Motor neuron (in vitro differentiated cells): Measurements from ENCODE around the gene CNTN2. TPM values are rescaled to one million over a fixed set of nuclear protein-coding genes. Genes with fewer than 3 reads are reported as not detected.

Source experiments
- ATAC-seq, 8 experiments: fragments of 200-7000 bp; cut with Tn5 transposase; replicated peaks in 6 of 8; 2 replicates each; pipeline ENCODE4 v1.8.0; 2021; ENCODE audit warnings: mild to moderate bottlenecking in 8 of 8, moderate library complexity in 8 of 8
- H3K27ac ChIP-seq, 2 donors: fragments of 250-450 bp; sonication (Bioruptor Pico); 2 replicates each; pipeline ENCODE4 v1.9.0; 2021; ENCODE audit warnings: antibody characterized with exemption in 2 of 2, mild to moderate bottlenecking in 2 of 2, moderate library complexity in 1 of 2
- H3K4me1 ChIP-seq, 2 donors: fragments of 250-450 bp; sonication (Bioruptor Pico); replicated peaks in 1 of 2; 2 replicates each; pipeline ENCODE4 v1.6.1; 2021; ENCODE audit warnings: antibody characterized with exemption in 2 of 2, mild to moderate bottlenecking in 2 of 2, moderate library complexity in 1 of 2
- H3K4me3 ChIP-seq, 5 donors: fragments of 250-450 bp; sonication (Bioruptor Pico); 2 replicates each; pipeline ENCODE4 v1.9.0; 2021; ENCODE audit warnings: antibody characterized with exemption in 5 of 5, mild to moderate bottlenecking in 5 of 5, moderate library complexity in 4 of 5
- WGBS, 10 experiments: fragments of 450-650 bp; shearing (Covaris generic); methylation state at CpG; one replicate each; pipeline ENCODE4 v1.0.0; 2022; 5-methylcytosine and 5-hydroxymethylcytosine counted together
- in situ Hi-C, 9 experiments: fragments of 400-800 bp; cut with MboI; loops; one replicate each; pipeline ENCODE4 v1.15.0; 2021; ENCODE audit warnings: low sequenced_read_pairs in 9 of 9, low pct_unique_long_range_greater_than_20kb in 2 of 9; ENCODE audit not compliant: unreplicated experiment in 9 of 9
- total RNA-seq, 8 experiments: library from RNA; unstranded; fragments of 300-600 nt; gene quantifications; 2 replicates each; pipeline versions ENCODE4 v1.2.3 to v1.2.4, GENCODE V29; 2022

Gene CNTN2
- total RNA-seq, 8 experiments from 2014 or later, result 1.1 to 61.9 (median 14.8) TPM

DNA sequence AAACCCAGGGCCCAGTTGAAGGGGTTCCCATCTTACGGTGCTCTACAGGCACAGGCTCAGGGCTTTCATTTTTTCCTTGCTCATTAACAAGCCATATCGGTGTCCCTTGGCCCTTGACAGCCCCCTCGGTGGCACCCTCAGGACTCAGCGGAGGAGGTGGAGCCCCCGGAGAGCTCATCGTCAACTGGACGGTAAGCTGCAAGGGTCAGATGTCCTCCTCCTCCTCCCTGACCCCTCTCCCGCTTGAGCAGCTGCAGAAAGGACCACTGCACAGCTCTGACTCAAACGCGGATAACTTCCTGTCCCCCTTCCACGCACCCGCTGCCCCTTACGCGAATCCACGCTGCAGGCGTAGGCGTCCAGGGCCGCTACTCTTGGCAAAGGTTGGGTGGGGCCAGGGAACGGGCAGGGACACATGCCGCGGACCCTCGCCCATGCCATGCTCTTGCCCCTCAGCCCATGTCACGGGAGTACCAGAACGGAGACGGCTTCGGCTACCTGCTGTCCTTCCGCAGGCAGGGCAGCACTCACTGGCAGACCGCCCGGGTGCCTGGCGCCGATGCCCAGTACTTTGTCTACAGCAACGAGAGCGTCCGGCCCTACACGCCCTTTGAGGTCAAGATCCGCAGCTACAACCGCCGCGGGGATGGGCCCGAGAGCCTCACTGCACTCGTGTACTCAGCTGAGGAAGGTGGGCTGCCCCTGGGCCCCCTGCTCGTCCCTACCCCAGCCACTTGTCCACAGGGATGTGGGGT lies 26.5 kb downstream of the CNTN2 start:
- ATAC-seq, result no peak
- 65 to 98% (median 79%) methylated on average over 4 to 28 of the region's 42 CpGs; no CpG with 5 or more reads in 4 of the 10 experiments for WGBS, 10 experiments
- Histone ChIP-seq H3K27ac (no peak overlapping the region), H3K4me1 (no peaks in the 10 kb centered on the region), H3K4me3 (no peak overlapping the region)
- in situ Hi-C loops, result loop anchor here in 4 of 9 experiments (10.0 to 25.0 kb wide), 3 partner anchors 75 to 107 kb away; no protein-coding TSS in a partner anchor

DNA sequence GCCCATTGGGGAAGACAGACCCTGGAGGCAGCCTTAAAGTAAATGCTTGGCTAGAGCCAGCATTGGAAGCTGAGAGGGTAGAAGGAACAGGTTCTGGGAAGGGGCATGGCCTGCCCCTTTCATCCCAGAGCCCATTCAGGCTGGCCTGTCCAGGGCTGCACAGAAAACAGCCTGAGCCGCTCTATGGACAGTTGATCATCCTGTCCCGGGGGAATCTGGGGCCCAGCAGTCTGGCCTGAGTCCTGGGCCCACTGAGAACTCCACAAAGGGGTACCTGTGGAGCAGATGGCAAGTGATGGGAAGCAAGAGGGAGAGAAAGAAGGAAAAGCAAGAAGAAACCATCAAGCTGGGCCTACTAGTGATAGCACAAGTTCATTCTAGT lies 28.0 kb downstream of the CNTN2 start:
- in situ Hi-C loops, result loop anchor here in 1 of 9 experiments (25.0 kb wide), 1 partner anchor 109 kb away; no protein-coding TSS in a partner anchor
- Histone ChIP-seq H3K4me1 (no peaks in the 10 kb centered on the region), H3K4me3 (no peak overlapping the region), H3K27ac (no peak overlapping the region)
- ATAC-seq, result no peak
- WGBS, 10 experiments, result 64 to 100% (median 97%) methylated on average over 1 to 2 of the region's 2 CpGs; no CpG with 5 or more reads in 4 of the 10 experiments

DNA sequence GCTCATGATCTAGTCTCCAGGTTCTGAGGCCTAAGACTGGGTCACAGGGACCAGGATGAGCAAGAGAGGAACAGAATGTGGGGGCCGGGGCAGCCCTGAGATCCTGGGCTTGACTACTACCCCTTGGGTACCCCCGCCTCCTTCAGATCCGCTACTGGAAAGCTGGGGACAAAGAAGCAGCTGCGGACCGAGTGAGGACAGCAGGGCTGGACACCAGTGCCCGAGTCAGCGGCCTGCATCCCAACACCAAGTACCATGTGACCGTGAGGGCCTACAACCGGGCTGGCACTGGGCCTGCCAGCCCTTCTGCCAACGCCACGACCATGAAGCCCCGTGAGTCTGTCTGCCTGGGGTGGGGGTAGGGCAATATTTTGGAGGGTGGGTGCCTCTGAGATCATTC lies 28.8 kb downstream of the CNTN2 start:
- no peak overlapping the region for H3K4me3 ChIP-seq
- no peak for ATAC-seq
- no peaks in the 10 kb centered on the region for H3K4me1 ChIP-seq
- WGBS, 10 experiments, result 81 to 100% (median 96%) methylated on average over 2 to 9 of the region's 12 CpGs; no CpG with 5 or more reads in 6 of the 10 experiments
- in situ Hi-C loops, result loop anchor here in 1 of 9 experiments (25.0 kb wide), 1 partner anchor 110 kb away; no protein-coding TSS in a partner anchor
- H3K27ac ChIP-seq, result no peak overlapping the region

DNA sequence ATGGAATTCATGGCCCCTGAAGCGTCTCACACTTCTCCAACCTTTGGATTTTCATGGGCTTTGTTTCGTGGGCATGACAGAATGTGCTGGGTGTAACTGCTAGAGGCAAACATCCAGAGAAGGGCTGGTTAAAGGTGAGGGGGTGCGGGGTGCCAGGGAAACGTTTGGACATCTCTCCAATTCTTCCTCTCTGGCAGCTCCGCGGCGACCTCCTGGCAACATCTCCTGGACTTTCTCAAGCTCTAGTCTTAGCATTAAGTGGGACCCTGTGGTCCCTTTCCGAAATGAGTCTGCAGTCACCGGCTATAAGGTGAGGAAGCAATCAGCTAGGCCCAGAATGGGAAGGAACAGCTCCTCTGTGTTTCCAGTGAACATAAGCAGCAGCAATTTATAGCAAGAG lies 29.3 kb downstream of the CNTN2 start:
- Histone ChIP-seq H3K27ac (no peak overlapping the region), H3K4me3 (no peak overlapping the region), H3K4me1 (no peaks in the 10 kb centered on the region)
- 60 to 92% (median 84%) methylated on average over 1 to 9 of the region's 9 CpGs; no CpG with 5 or more reads in 4 of the 10 experiments for WGBS, 10 experiments
- in situ Hi-C loops, result loop anchor here in 1 of 9 experiments (25.0 kb wide), 1 partner anchor 110 kb away; no protein-coding TSS in a partner anchor
- ATAC-seq, result peak in 1 of 8 experiments; percentile 27

DNA sequence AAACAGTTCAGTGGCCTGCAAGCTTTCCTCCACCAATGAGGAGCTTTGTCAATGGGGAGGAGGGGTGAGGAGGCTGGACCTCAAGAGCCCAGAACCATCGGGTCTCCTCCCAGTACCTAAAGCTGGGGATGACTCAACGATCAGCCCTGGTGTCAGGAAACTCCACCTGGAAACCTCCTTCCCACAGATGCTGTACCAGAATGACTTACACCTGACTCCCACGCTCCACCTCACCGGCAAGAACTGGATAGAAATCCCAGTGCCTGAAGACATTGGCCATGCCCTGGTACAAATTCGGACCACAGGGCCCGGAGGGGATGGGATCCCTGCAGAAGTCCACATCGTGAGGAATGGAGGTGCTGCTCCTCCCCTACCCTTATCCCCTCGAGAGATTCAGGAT lies 29.9 kb downstream of the CNTN2 start:
- no peak for ATAC-seq
- Histone ChIP-seq H3K27ac (no peak overlapping the region), H3K4me3 (no peak overlapping the region), H3K4me1 (no peaks in the 10 kb centered on the region)
- WGBS, 10 experiments, result 60 to 88% (median 78%) methylated on average over 3 to 6 of the region's 8 CpGs; no CpG with 5 or more reads in 6 of the 10 experiments
- in situ Hi-C loops, result loop anchor here in 1 of 9 experiments (25.0 kb wide), 1 partner anchor 111 kb away; no protein-coding TSS in a partner anchor

DNA sequence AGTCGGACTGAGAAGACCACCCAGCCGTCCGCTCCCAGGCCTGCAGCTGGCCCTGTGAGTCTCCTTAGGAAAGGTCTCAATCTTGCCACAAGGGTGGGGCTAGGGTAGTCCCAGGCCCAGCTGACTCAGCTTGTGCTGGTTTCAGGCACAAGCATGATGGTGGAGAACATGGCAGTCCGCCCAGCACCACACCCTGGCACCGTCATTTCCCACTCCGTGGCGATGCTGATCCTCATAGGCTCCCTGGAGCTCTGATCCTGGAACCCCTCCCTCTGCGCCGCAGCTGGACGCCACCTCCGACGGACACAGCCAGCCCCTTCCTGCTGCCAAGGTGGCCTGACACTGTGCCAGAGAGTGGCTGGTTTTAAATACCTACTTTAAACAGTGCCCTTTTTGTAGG lies 30.5 kb downstream of the CNTN2 start:
- 51 to 100% (median 87%) methylated on average over 1 to 11 of the region's 12 CpGs; no CpG with 5 or more reads in 2 of the 10 experiments for WGBS, 10 experiments
- peak in 4 of 8 experiments; percentile 6 to 82 (median 46) for ATAC-seq
- H3K4me3 ChIP-seq, result no peak overlapping the region
- no peaks in the 10 kb centered on the region for H3K4me1 ChIP-seq
- in situ Hi-C loops, result loop anchor here in 1 of 9 experiments (25.0 kb wide), 1 partner anchor 111 kb away; no protein-coding TSS in a partner anchor
- no peak overlapping the region for H3K27ac ChIP-seq

DNA sequence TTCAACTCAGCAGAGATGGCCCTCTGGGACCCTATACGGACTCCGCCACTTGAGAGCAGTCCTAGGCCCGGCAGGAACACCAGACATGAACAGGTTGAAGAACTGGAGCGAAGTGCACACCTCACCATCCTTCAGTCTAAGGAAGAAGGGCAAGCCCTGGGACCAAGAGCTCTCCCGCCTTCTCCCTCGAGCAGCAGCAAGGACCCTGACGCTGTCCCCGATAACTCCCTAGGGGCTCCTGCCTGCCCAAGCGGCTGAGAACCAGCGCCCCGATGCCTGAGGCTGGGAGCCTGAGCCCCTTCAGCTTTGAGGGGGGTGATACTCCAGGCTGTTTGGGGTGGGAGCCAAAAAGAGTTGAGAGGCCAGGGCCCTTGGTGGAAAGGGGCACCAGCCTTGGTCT lies 31.1 kb downstream of the CNTN2 start:
- in situ Hi-C loops, result loop anchor here in 1 of 9 experiments (25.0 kb wide), 1 partner anchor 112 kb away; no protein-coding TSS in a partner anchor
- ATAC-seq, result peak in 1 of 8 experiments; percentile 9
- H3K27ac ChIP-seq, result no peak overlapping the region
- no peaks in the 10 kb centered on the region for H3K4me1 ChIP-seq
- H3K4me3 ChIP-seq, result no peak overlapping the region
- 83 to 100% (median 89%) methylated on average over 6 to 11 of the region's 11 CpGs; no CpG with 5 or more reads in 6 of the 10 experiments for WGBS, 10 experiments

DNA sequence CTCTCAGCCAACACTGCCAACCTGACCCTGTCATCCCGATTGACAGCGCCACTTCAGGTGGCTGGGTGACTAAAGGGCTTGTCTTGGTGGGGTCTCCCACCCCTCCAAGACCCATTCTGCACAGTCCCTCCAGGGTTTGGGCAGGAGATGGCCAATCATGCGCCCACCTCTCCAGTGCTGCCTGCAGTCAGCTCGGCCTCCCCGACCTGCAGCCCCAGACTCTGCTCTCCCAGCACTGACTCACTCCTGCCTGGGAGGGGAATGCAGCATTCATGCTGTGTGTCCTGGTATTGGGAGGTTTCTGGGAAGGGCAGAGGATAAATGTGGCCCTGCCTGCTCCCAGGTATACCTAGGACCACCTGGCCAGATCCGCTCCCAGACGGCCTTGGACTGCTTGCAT lies 31.5 kb downstream of the CNTN2 start:
- 80 to 92% (median 87%) methylated on average over 2 to 6 of the region's 7 CpGs; no CpG with 5 or more reads in 6 of the 10 experiments for WGBS, 10 experiments
- peak in 1 of 8 experiments; percentile 9 for ATAC-seq
- Histone ChIP-seq H3K27ac (no peak overlapping the region), H3K4me3 (no peak overlapping the region), H3K4me1 (no peaks in the 10 kb centered on the region)
- in situ Hi-C loops, result loop anchor here in 1 of 9 experiments (25.0 kb wide), 1 partner anchor 112 kb away; no protein-coding TSS in a partner anchor

DNA sequence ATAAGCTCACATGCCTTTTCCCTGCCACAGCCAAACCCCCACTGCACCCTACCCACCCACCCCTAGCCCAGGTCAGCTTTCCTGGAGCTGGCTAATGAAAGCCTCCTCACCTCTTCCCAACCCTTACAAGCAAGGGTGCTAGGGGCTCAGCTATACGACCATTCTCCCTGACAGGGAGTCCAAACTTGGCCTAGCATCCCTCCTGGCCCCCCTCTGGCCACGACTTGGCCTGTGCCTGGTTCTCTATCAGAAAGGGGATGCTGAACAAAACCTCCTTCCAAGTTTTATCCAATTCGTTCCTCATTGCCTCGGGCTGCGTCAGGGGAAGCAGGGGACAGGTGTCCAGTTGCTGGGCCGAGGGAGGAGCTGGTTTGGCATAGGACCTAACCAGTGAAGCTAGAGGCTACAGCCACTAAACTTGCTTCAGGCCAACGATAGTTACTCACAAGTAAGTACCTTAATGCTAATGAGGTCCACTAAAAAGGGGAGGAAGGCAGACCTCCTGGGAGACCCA lies 32.7 kb downstream of the CNTN2 start:
- no peak overlapping the region for H3K27ac ChIP-seq
- no peaks in the 10 kb centered on the region for H3K4me1 ChIP-seq
- no peak for ATAC-seq
- no peak overlapping the region for H3K4me3 ChIP-seq
- in situ Hi-C loops, result no loop called here
- WGBS, 10 experiments, result 0 to 95% (median 48%) methylated on average over 1 to 5 of the region's 7 CpGs; no CpG with 5 or more reads in 1 of the 10 experiments

DNA sequence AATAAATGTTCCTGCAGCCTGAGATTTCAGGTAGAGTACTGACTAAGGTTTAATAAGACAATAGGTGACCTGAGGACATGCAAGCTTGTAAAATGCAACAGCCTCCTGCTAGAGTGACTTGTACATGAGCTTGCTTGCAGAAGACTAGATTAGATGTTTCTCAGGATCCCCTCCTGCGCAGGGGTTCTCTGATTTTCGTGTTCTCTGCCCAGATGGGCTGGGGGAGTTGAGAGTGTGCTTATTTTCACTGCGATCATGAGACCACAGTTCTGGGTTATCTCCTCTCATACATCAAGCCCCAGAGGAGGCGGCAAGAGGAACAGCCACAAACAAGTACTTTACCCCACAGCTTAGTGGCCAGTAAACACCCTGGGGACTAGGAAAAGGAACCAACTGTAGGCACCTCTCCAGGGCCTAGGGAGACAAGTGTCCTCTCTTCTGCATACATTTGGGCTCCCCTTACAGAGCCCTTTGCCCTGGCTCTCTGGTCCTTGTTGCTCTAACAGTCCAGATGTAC lies 33.3 kb downstream of the CNTN2 start:
- Histone ChIP-seq H3K4me1 (no peaks in the 10 kb centered on the region), H3K27ac (no peak overlapping the region), H3K4me3 (no peak overlapping the region)
- 50 to 100% (median 80%) methylated on average over 1 to 4 of the region's 4 CpGs; no CpG with 5 or more reads in 5 of the 10 experiments for WGBS, 10 experiments
- ATAC-seq, result no peak
- in situ Hi-C loops, result no loop called here

DNA sequence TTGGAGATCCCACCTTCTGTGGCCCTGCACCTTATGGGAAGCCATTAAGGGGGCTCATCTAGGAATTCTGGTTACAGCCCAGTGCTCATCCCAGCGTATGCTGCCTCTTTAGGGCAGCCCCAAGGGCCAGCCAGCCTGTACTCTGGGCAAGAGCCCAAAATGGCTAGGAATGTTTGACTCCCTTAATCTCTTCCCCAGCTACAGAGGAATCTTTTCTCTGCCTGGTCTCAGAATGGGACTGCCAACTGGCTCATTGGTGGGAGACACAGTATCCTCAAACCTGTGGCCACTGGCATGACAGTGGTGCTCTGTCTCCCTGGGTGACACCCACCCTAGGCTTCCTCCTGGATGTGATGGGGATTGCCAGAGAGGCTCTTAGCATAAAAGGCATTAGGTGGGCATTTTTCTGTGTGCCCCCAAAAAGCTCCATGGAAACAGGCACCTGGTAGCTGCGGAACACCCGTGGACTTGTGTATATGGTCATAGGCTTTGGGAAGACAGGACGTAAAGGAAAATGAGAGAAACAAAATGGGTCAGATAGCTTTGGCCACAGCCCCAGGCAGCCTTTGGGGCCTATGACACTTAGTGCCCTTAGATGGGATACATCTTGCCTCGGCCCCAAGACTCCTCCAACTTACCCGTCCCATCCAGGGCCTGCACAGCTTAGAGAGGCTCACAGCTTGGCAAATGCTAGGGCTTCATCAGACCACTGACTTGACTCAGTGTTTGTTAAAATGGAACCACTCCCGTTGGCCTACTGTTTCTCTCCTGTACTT lies 34.3 kb downstream of the CNTN2 start:
- Histone ChIP-seq H3K27ac (no peak overlapping the region), H3K4me1 (no peaks in the 10 kb centered on the region), H3K4me3 (no peak overlapping the region)
- in situ Hi-C loops, result no loop called here
- ATAC-seq, result no peak
- 40 to 100% (median 84%) methylated on average over 1 to 7 of the region's 7 CpGs; no CpG with 5 or more reads in 1 of the 10 experiments for WGBS, 10 experiments

DNA sequence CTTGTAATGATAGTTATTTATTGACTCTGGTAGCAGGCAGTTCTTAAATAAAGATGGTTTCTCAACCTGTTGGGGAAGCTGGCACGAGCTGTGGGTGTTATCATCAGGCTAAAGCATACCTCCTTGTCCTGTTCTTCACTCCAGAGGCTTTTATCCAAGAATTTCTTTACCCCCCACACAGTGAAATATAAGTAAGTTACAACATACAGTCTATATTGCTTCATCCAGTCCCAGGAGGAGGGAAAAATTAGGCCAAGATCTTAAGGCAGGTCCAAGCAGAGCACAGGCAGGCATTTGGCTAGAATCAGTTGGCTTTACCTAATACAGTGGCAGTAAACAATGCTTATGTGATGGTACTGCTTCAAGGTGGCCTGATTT lies 34.9 kb downstream of the CNTN2 start:
- WGBS, 10 experiments, result 60 to 100% (median 80%) methylated on average over 1 of the region's 1 CpG; no CpG with 5 or more reads in 5 of the 10 experiments
- in situ Hi-C loops, result no loop called here
- Histone ChIP-seq H3K27ac (no peak overlapping the region), H3K4me1 (no peaks in the 10 kb centered on the region), H3K4me3 (no peak overlapping the region)
- ATAC-seq, result no peak
